SK-N-SH treated with all-trans-retinoic acid at 6 μM for 48 hours (cell line): ENCODE data around the gene CCDC88A.

ENCODE experiments used
- ATAC-seq: fragments of 200-7000 bp; cut with Tn5 transposase; 3 replicates; pipeline ENCODE4 v1.9.1; 2020; ENCODE audit warnings: mild to moderate bottlenecking, moderate library complexity
- ARNTL ChIP-seq: fragments of 450-650 bp; formaldehyde crosslinking; IDR thresholded peaks from 2 replicates; pipeline ENCODE4 v1.5.0; 2020; ENCODE audit warnings: low read depth, mild to moderate bottlenecking, moderate library complexity, borderline replicate concordance
- BACH2 ChIP-seq: fragments of 250-450 bp; sonication (Bioruptor Pico); IDR thresholded peaks from 2 replicates; pipeline ENCODE4 v1.9.0; 2021; ENCODE audit warnings: mild to moderate bottlenecking, borderline replicate concordance
- CREB5 ChIP-seq: fragments of 250-450 bp; sonication (Bioruptor Pico); IDR thresholded peaks from 2 replicates; pipeline ENCODE4 v1.5.1; 2020; ENCODE audit warnings: low read depth, mild to moderate bottlenecking, moderate library complexity
- CSDC2 ChIP-seq: fragments of 250-450 bp; sonication (Bioruptor Pico); IDR thresholded peaks from 2 replicates; pipeline ENCODE4 v1.5.0; 2020; ENCODE audit warnings: mild to moderate bottlenecking, moderate library complexity
- ESRRG ChIP-seq: fragments of 250-450 bp; sonication (Bioruptor Pico); IDR thresholded peaks from 2 replicates; pipeline ENCODE4 v1.6.1; 2021; ENCODE audit warnings: mild to moderate bottlenecking
- GLIS3 ChIP-seq: fragments of 250-450 bp; sonication (Bioruptor Pico); IDR thresholded peaks from 2 replicates; pipeline ENCODE4 v1.5.0; 2020; ENCODE audit warnings: mild to moderate bottlenecking, moderate library complexity
- ISL1 ChIP-seq: fragments of 250-450 bp; sonication (Bioruptor Pico); IDR thresholded peaks from 2 replicates; pipeline ENCODE4 v2.1.2; 2022; ENCODE audit warnings: mild to moderate bottlenecking, moderate library complexity
- OSR1 ChIP-seq: fragments of 250-450 bp; sonication (Bioruptor Pico); IDR thresholded peaks from 2 replicates; pipeline ENCODE4 v1.8.0; 2022; ENCODE audit warnings: moderate library complexity, mild to moderate bottlenecking, inconsistent platforms
- POU6F1 ChIP-seq: fragments of 250-450 bp; sonication (Bioruptor Pico); IDR thresholded peaks from 2 replicates; pipeline ENCODE4 v1.8.0; 2021; ENCODE audit warnings: low read depth, mild to moderate bottlenecking, moderate library complexity, borderline replicate concordance
- PPARA ChIP-seq: fragments of 250-450 bp; sonication (Bioruptor Pico); IDR thresholded peaks from 2 replicates; pipeline ENCODE4 v1.5.0; 2020; ENCODE audit warnings: mild to moderate bottlenecking, borderline replicate concordance
- RARB ChIP-seq: fragments of 250-450 bp; sonication (Bioruptor Pico); IDR thresholded peaks from 2 replicates; pipeline ENCODE4 v1.8.0; 2021; ENCODE audit warnings: mild to moderate bottlenecking, moderate library complexity
- SNAI2 ChIP-seq: fragments of 250-450 bp; sonication (Bioruptor Pico); IDR thresholded peaks from 2 replicates; pipeline ENCODE4 v1.5.0; 2020; ENCODE audit warnings: mild to moderate bottlenecking, moderate library complexity
- TCF4 ChIP-seq: fragments of 250-450 bp; sonication (Bioruptor Pico); IDR thresholded peaks from 2 replicates; pipeline ENCODE4 v1.8.0; 2021; ENCODE audit warnings: mild to moderate bottlenecking, moderate library complexity, borderline replicate concordance
- TOX ChIP-seq: fragments of 250-450 bp; sonication (Bioruptor Pico); IDR thresholded peaks from 2 replicates; pipeline ENCODE4 v1.8.0; 2021; ENCODE audit warnings: mild to moderate bottlenecking, moderate library complexity, borderline replicate concordance
- TSHZ2 ChIP-seq: fragments of 250-450 bp; sonication (Bioruptor Pico); IDR thresholded peaks from 2 replicates; pipeline ENCODE4 v1.5.0; 2020; ENCODE audit warnings: mild to moderate bottlenecking, moderate library complexity
- ZC3H10 ChIP-seq: fragments of 250-450 bp; sonication (Bioruptor Pico); IDR thresholded peaks from 2 replicates; pipeline ENCODE4 v1.5.1; 2021; ENCODE audit warnings: mild to moderate bottlenecking, moderate library complexity
- ZFP3 ChIP-seq: fragments of 250-450 bp; sonication (Bioruptor Pico); IDR thresholded peaks from 2 replicates; pipeline ENCODE4 v1.5.0; 2020; ENCODE audit warnings: mild to moderate bottlenecking, moderate library complexity
- ZFP30 ChIP-seq: fragments of 450-650 bp; formaldehyde crosslinking; IDR thresholded peaks from 2 replicates; pipeline ENCODE4 v1.5.0; 2022; ENCODE audit warnings: mild to moderate bottlenecking, moderate library complexity
- ZNF565 ChIP-seq: fragments of 450-650 bp; formaldehyde crosslinking; conservative IDR thresholded peaks from 2 replicates; pipeline ENCODE4 v1.5.0; 2020; ENCODE audit warnings: low read depth, mild to moderate bottlenecking, moderate library complexity
- ZNF70 ChIP-seq: fragments of 450-650 bp; formaldehyde crosslinking; IDR thresholded peaks from 2 replicates; pipeline ENCODE4 v1.5.0; 2020; ENCODE audit warnings: mild to moderate bottlenecking, moderate library complexity
- ZNF8 ChIP-seq: fragments of 450-650 bp; formaldehyde crosslinking; IDR thresholded peaks from 2 replicates; pipeline ENCODE4 v1.5.0; 2020; ENCODE audit warnings: mild to moderate bottlenecking, moderate library complexity
- TF ChIP-seq, protein P1 (sequence below): fragments of 250-450 bp; sonication (Bioruptor Pico); IDR thresholded peaks from 2 replicates; pipeline ENCODE4 v1.5.1; 2021; ENCODE audit warnings: mild to moderate bottlenecking, moderate library complexity
- TF ChIP-seq, protein P2 (sequence below): fragments of 250-450 bp; sonication (Bioruptor Pico); IDR thresholded peaks from 2 replicates; pipeline ENCODE4 v1.8.0; 2020; ENCODE audit warnings: mild to moderate bottlenecking, moderate library complexity, borderline replicate concordance

Gene CCDC88A

DNA sequence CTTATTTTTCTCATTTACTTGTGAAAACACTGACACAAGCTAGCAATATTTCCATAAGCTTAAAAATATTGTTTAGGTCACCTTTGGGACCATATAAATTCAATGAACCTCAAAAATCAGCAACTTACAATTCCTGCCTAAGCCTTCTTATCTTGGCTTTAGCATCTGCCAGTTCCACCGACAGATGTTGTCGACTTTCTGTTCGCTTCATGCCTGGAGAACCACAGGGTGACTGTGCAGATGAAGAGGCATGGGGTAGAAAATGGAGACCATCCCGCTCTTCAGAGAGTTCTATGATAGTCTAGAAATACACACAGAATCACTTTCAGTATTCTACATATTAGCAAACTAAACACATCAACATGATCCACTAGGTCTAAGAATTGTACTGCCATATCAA lies 64.2 kb downstream of the CCDC88A start:
- TF ChIP-seq ARNTL (CRISPR knock-in tag) (no peak), ISL1 (CRISPR knock-in tag) (no peak), ZNF8 (CRISPR knock-in tag) (no peak), POU6F1 (CRISPR knock-in tag) (no peak), CSDC2 (CRISPR knock-in tag) (no peak), ZNF70 (CRISPR knock-in tag) (no peak), OSR1 (CRISPR knock-in tag) (no peak), TOX (no peak), ZNF565 (CRISPR knock-in tag) (no peak), GLIS3 (CRISPR knock-in tag) (no peak), TSHZ2 (no peak), SNAI2 (CRISPR knock-in tag) (no peak), BACH2 (CRISPR knock-in tag) (no peak), ZFP30 (CRISPR knock-in tag) (no peak), TCF4 (no peak), CREB5 (no peak), ESRRG (CRISPR knock-in tag) (no peak)
- TF ChIP-seq, protein P1, sequence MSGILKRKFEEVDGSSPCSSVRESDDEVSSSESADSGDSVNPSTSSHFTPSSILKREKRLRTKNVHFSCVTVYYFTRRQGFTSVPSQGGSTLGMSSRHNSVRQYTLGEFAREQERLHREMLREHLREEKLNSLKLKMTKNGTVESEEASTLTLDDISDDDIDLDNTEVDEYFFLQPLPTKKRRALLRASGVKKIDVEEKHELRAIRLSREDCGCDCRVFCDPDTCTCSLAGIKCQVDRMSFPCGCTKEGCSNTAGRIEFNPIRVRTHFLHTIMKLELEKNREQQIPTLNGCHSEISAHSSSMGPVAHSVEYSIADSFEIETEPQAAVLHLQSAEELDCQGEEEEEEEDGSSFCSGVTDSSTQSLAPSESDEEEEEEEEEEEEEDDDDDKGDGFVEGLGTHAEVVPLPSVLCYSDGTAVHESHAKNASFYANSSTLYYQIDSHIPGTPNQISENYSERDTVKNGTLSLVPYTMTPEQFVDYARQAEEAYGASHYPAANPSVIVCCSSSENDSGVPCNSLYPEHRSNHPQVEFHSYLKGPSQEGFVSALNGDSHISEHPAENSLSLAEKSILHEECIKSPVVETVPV = no peak
- TF ChIP-seq, all 23 proteins: peak for 0
- no peak for ATAC-seq

DNA sequence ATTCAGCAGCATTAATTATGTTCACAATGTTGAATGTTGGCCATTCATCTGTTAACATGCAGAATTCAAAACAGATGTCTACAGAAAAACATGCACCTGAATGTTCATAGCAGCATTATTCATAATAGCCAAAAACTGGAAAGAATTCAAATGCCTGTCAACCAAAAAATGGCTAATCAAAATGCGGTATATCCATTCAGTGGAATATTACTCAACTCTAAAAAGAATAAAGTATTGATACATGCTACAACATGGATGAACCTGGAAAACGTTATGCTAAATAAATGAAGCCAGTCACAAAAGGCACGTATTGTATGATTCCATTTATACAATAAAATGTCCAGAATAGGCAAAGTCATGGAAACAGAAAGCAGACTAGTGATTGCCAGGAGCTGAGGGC lies 68.0 kb downstream of the CCDC88A start:
- TF ChIP-seq ZNF8 (CRISPR knock-in tag) (peak; percentile 99), ZFP30 (CRISPR knock-in tag) (no peak)

DNA sequence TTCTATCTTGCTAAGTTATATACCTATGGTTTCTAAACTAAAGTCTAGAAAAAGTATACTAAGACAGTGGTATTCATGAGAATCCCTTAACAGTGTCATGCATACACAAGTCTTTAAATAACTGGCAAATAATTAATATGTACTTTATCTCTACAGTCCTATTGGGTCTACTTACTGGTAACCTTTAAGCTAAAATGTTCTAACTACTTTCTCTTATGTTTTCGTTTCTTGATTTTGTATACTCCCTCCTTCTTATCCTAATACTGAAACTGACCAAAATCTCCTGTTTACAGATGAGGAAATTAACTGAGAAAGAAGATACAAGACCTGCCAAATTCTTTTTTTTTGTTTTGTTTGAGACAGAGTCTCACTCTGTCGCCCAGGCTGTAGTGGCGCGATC lies 74.6 kb downstream of the CCDC88A start:
- TF ChIP-seq ZFP3 (no peak), ZC3H10 (no peak), ZNF565 (CRISPR knock-in tag) (no peak), ZFP30 (CRISPR knock-in tag) (no peak), SNAI2 (CRISPR knock-in tag) (no peak), RARB (no peak), ESRRG (CRISPR knock-in tag) (no peak), BACH2 (CRISPR knock-in tag) (no peak)
- TF ChIP-seq, all 23 proteins: peak for 0
- no peak for ATAC-seq

More for the DNA sequence above, 68.0 kb downstream of the CCDC88A start:
- no peak for ATAC-seq

- no peak for TF ChIP-seq PPARA (CRISPR knock-in tag)
- ATAC-seq = no peak
These were observed 81.4 kb downstream of the CCDC88A start for GRCh38 chr2:55338268-55338667.

- no peak for TF ChIP-seq BACH2 (CRISPR knock-in tag)
- no peak for TF ChIP-seq ARNTL (CRISPR knock-in tag)
- TF ChIP-seq ZNF70 (CRISPR knock-in tag) = no peak
- no peak for TF ChIP-seq RARB
- no peak for TF ChIP-seq ZNF8 (CRISPR knock-in tag)
- no peak for TF ChIP-seq ZFP3
- TF ChIP-seq ZFP30 (CRISPR knock-in tag) = no peak
- no peak for TF ChIP-seq CSDC2 (CRISPR knock-in tag)
- TF ChIP-seq ISL1 (CRISPR knock-in tag) = no peak
- TF ChIP-seq SNAI2 (CRISPR knock-in tag) = no peak
- TF ChIP-seq, protein P2, sequence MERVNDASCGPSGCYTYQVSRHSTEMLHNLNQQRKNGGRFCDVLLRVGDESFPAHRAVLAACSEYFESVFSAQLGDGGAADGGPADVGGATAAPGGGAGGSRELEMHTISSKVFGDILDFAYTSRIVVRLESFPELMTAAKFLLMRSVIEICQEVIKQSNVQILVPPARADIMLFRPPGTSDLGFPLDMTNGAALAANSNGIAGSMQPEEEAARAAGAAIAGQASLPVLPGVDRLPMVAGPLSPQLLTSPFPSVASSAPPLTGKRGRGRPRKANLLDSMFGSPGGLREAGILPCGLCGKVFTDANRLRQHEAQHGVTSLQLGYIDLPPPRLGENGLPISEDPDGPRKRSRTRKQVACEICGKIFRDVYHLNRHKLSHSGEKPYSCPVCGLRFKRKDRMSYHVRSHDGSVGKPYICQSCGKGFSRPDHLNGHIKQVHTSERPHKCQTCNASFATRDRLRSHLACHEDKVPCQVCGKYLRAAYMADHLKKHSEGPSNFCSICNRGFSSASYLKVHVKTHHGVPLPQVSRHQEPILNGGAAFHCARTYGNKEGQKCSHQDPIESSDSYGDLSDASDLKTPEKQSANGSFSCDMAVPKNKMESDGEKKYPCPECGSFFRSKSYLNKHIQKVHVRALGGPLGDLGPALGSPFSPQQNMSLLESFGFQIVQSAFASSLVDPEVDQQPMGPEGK (CRISPR knock-in tag) = no peak
- ATAC-seq = no peak
These were observed 84.9 kb downstream of the CCDC88A start for GRCh38 chr2:55334728-55335127.
